ENCODE measurements around the gene HPS4.

DNA sequence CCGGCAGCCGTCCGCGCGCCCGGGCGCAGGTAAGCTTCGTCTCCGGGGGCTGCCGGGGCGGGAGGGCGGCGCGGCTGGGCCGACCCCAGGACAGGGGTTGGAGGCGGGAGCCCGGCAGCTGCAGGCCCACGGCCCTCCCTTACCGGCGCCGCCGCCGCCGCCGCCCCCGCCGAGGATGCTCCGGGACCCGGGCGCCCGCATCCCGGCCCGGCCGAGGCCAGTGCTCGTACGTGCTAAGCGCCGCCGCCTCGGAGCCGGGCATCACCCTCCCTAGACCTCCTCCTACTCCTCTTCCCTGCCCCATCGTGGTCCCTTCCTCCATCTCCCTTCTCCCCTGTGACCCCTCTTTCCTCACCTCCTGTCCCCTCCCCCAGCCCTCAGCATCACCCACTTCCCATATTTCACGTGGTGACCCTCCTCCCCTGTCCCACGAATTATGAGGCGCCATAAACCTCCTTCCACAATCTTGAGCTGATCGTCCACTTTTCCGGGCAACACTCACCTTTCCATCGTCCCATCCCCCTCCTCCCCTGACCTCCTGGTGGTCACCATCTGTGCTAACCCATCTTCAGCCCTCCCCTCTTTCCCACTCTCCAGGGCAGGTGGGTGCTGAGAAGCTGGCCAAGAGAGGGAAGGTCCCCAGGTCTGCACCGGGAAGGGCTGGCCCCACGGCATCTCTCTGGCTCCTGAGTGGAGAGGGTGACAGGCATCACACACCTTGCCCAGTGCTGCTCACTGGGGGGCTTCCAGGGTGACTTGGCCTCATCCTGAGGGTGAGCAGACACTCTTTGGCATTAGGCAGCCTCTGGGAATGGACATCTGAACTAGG is 53.9 kb downstream of the HPS4 start:
- TF ChIP-seq RAD21 (IDR thresholded peaks at IDR 0.05; ENCODE audit: low read depth) (no peak), POLR2A (IDR thresholded peaks at IDR 0.05; ENCODE audit: borderline replicate concordance, extremely low read depth, insufficient read depth, insufficient read length) (no peak)
- TF ChIP-seq, protein P1, sequence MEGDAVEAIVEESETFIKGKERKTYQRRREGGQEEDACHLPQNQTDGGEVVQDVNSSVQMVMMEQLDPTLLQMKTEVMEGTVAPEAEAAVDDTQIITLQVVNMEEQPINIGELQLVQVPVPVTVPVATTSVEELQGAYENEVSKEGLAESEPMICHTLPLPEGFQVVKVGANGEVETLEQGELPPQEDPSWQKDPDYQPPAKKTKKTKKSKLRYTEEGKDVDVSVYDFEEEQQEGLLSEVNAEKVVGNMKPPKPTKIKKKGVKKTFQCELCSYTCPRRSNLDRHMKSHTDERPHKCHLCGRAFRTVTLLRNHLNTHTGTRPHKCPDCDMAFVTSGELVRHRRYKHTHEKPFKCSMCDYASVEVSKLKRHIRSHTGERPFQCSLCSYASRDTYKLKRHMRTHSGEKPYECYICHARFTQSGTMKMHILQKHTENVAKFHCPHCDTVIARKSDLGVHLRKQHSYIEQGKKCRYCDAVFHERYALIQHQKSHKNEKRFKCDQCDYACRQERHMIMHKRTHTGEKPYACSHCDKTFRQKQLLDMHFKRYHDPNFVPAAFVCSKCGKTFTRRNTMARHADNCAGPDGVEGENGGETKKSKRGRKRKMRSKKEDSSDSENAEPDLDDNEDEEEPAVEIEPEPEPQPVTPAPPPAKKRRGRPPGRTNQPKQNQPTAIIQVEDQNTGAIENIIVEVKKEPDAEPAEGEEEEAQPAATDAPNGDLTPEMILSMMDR (IDR thresholded peaks at IDR 0.05 in 2 of 3, conservative IDR thresholded peaks at IDR 0.05 in 1 of 3; ENCODE audit: borderline replicate concordance in 1 of 3, insufficient read depth in 1 of 3, low read depth in 2 of 3, low read length in 2 of 3), result no peak
